HG02885 (cell line): ENCODE measurements around the gene LIMS2.
A peak's percentile ranks its signal among the peaks of the same experiment; 100 is the strongest.

Experiments used
- ATAC-seq: cut with Tn5 transposase; IDR thresholded peaks from one replicate; pipeline ENCODE4 v1.9.1; 2021; ENCODE audit warnings: mild to moderate bottlenecking; ENCODE audit not compliant: unreplicated experiment, poor library complexity

The LIMS2 gene

DNA sequence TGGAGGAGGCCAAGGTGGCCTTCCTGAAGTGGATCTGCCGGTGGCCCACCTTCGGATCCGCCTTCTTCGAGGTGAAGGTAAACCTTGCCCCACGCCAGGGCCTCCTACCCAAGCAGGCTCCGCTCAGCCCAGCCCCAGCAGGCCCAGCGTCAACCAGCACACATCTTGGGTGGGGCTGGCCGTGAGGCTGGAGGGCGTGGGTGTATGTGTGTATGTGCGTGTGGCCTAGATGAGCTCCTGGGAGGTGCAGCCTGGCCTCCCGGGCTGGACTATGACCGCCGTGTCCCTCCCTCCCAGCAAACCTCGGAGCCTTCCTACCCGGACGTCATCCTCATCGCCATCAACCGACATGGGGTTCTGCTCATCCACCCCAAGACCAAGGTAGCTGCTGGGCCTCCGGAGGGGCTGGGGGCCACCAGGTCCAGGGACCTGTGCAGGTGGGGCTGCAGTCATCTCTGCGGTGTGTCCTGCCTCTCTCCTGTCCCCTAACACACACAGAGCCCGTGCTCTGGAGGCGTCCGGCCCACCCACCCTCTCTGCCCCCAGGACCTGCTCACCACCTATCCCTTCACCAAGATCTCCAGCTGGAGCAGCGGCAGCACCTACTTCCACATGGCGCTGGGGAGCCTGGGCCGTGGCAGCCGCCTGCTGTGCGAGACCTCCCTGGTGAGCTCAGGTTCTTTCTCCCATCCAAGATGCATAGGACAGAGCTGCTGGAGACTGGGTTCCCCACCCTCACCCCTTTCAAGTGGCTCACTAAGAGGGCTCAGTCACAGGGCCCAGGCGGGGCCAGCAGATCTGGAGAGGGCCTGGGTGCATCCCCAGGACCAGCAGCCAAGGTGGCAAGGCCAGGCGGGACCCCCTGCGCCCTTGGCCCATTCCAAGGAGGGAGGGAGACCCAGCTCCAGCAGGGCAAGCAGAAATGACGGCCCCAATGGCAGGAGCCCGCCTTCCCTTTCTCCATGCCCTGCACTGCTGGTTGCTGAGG lies 38.8 kb downstream of the LIMS2 start:
- ATAC-seq, result no peak

DNA sequence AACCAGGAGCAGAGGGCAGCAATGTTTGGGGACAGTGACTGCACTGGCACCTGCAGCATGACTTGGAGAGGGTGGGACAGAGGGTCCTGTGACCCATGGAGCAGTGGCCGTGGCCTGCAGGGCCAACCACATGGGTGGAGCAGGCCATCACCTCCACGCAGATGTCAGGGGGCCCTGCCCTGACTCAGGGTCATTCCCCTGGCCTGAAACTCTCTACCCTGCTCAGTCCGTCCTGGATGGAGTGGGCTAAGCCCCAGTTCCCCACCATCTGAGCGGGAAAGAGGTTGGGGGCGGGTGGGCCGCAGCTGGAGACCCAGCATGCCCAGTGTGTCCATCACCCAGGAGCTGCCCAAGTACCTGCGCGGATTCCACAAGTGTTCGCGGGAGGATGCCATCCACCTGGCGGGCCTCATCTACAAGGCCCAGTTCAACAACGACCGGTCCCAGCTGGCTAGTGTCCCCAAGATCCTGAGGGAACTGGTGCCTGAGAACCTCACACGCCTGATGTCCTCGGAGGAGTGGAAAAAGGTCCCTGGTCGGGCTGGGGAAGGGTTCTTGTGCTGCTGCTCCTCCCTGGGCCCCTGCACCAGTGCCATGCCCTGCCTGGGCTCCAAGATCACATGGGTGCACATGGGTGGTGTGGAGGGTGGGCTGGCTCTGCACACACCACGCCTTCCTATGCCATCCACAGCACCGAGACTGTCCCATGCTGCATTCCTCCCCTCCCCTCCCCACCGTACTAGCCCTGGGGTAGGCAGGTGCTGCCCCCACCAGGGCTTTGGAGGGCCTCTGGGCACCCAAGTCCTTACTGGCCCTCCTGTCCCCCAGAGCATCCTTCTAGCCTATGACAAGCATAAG lies 39.7 kb downstream of the LIMS2 start:
- ATAC-seq, result no peak

DNA sequence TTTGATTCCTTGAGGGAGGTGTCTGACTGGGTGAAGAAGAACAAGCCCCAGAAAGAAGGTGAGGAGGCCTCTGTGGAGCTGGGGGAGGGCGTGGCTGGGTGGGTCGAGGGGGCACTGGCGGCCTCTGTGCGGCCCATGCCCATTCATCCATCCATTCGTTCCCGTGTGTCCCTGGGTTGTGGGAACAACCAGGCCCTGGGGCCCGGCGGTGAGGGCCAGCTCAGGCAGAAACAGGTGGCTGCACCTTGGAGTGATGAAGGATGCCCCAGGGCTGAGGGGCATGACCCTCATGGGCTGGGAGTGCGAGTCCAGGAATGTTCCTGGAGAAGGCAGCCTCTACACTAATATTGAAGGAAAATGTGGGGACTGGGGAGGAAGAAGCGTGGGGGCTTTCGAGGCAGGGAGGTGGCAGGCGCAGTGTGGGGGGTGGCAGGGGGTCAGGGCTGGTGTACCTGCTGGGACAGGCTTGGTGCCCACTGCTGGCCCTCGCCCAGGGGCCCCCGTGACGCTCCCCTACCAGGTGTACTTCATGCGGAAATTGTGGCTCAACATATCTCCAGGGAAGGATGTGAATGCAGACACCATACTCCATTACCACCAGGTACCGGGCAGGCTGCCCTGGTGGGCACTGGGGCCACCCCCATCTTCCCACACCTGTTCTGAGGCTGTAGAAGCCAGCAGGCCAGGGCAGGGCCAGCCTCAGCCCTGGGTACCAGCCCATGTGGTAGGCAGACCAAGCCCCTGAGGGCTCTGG lies 40.5 kb downstream of the LIMS2 start:
- no peak for ATAC-seq

GRCh38 chr2:127634066-127634617 lies 41.2 kb downstream of the LIMS2 start:
- ATAC-seq, result no peak

DNA sequence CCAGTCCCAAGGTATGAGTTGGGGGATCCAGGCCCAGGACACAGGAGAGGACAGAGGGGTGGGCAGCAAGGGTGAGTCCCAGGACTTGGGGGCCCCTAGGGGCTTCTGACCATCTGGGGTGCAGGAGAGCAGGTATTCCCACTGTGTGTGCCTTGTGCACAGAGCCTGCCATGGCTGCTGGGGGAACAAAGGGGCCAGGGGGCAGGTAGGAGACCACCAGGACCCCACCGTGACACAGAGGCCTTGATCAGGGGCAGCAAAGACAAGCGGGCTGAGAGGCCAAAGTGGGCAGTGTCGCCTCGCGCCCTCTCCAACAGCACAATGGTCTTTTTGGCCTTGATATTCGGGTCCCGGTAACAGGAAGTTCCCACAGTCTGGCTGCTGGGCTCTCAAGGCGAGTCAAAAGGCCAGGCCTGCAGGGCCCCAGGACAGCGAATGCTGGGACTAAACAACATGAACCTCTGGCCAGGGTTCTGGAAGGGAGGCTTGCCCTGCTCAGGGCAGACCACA lies 41.7 kb downstream of the LIMS2 start:
- no peak for ATAC-seq

- ATAC-seq, result peak; percentile 69
Observed at GRCh38 chr2:127632592-127633489, 42.5 kb downstream of the LIMS2 start.

GRCh38 chr2:127631997-127632581 lies 43.2 kb downstream of the LIMS2 start:
- no peak for ATAC-seq

DNA sequence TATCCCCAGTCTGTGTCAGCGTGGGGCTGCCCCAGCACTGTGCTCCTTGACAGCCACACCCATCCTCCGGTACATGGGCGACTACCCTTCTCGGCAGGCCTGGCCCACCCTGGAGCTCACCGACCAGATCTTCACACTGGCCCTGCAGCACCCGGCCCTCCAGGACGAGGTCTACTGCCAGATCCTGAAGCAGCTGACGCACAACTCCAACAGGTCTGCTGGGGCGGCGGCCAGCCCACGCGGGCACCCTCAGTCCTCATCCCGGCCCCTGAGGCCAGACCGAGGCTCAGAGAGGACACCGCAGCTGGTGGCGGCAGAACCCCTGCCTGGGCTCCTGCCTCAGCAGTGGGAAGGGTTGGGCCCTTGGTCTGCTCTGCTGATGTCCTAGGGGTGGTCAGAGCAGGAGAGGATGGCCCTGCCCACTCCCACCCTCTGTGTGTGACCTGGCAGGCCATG lies 43.8 kb downstream of the LIMS2 start:
- no peak for ATAC-seq

- ATAC-seq, result no peak
Observed at GRCh38 chr2:127630864-127631540, 44.3 kb downstream of the LIMS2 start.

DNA sequence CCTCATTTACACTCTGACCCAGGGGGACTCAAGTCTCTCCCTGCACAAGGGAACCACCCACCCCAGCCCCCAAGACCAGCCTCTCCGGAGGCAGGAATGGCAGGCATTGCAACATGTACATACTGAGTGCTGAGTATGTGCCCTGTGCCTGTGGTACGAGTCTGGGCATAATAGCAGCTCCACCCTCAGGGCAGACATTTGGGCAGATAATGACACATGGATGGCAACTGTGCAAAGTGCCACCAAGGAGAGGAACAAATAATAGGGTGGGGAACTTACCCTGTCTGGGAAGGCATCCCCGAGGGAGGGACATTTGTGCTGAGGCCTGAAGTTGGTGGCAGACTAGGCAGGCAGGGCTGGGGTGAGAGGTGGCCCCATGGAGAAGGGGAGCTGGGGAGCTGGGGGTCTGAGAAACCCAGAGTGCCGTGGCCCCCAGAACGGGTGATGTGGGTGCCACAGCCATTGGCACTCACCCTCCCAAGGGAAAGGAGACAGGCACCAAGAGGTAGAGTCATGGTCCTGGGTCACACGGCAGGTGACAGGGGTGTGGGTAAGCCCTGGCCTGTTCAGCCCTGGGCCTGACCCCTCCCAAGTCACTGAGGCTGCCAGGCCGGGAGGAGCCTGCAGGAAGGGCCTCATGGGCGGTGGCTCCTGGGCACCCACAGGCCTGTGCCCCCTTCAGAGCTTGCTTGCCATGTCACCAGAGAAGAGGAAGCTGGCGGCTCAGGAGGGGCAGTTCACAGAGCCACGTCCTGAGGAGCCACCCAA lies 45.0 kb downstream of the LIMS2 start:
- no peak for ATAC-seq

- ATAC-seq, result no peak
Observed at GRCh38 chr2:127629637-127630036, 45.7 kb downstream of the LIMS2 start.

GRCh38 chr2:127628767-127629614 lies 46.3 kb downstream of the LIMS2 start:
- ATAC-seq, result no peak

DNA sequence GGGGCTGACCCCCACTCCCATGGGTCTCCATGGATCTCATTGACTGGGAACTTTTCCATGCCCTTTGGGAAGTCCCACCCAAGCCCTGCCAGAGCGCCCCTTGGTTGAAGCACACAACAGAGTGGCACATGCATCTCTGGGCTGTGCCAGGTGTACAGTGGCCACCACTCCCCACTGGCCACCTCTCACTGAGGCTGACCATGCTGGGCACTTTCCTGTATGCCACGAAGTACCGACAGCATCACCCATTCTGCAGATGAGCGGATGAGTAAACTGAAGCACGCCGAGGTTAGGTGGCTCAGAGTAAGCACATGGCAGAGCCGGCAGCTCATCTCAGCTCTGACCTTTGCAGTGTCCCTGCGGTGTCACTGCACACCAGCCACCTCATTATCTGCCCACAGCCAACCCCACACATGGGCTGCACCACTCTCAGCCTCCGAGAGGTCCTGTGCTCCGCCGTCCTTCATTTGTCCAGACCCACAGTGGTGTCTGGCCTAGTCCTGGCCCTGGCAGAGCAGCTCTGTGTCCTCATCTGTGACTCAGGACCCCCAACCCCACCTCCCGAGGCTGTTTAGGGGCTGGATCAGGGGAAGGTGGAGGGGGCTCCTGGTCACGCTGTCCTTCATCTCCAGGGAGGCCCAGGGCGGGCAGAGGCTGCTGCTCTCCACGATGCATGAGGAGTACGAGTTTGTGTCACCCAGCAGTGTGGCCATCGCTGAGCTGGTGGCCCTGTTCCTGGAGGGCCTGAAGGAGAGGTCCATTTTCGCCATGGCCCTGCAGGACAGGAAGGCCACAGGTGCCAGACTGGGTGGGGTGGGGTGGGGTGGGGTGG lies 47.4 kb downstream of the LIMS2 start:
- no peak for ATAC-seq

GRCh38 chr2:127626917-127627739 lies 48.2 kb downstream of the LIMS2 start:
- ATAC-seq, result no peak

DNA sequence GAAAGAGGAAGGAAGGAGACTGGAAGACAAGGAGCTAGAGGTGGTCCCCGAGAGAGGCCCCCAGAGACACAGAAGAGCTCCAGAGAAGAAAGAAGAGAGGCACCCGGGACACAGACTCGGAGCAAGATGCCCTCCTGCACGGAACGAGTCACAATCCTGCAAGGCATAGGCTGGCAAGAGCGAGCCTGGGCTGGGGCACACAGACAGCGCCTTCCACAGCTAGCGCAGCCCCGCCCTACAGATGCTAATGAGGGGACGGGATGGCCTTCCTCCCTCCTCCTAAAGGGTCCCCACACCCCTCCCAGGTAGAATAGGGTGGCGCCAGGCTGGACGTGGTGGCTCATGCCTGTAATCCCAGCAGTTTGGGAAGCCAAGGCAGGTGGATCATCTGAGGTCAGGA lies 49.2 kb downstream of the LIMS2 start:
- ATAC-seq, result no peak
